Measurements from ENCODE around the gene C1orf198.

C1orf198 gene

GRCh38 chr1:230832476-230832875 is 35.8 kb downstream of the C1orf198 start:
- no peak for DNase-seq (ENCODE audit: low read depth)

- no peak for DNase-seq (ENCODE audit: low read depth)
Observed at GRCh38 chr1:230831771-230832170, 36.5 kb downstream of the C1orf198 start.

DNA sequence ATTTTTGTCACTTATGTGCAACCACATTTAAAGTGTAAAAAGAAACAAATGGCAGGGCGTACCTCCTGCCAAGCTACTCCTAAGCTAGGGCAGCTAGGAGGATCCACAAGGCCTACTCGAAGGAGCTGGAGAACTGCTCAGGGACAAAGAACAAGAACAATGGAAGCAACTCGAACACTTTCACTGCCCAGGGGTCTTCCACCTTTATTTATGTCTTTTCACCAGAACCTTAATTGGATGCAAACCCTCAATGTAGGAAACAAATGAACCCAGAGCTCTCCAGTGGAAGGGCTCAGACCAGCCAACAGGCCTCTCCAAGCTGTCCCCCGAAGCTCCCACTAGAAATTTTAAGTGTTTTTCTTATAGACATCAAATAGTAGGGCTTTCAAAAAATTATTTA is 39.9 kb downstream of the C1orf198 start:
- no peak for DNase-seq (ENCODE audit: low read depth)

DNA sequence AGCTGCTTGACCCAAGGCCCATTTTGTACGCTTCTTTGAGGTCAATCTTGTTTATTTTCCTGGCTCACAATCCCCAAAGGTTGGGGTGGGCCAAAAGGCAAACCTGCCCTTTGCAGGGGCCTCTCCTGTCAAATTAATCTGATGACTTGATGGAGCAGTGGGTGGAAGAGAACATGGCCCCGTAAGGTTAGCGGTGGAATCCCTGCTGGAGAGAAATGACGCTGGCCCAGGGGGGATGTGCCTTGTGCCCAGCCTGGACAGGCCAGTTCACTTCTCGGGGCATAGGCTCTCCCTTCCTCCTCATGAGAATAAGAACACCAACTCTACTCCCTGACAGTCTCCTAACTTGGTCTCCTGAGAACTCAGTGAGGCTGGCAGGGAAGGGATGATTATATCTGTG is 40.5 kb downstream of the C1orf198 start:
- no peak for DNase-seq (ENCODE audit: low read depth)

GRCh38 chr1:230827081-230827681 is 41.1 kb downstream of the C1orf198 start:
- no peak for DNase-seq (ENCODE audit: low read depth)

- no peak for DNase-seq (ENCODE audit: low read depth)
Observed at GRCh38 chr1:230826166-230826875, 42.0 kb downstream of the C1orf198 start.

- no peak for DNase-seq (ENCODE audit: low read depth)
Observed at GRCh38 chr1:230825761-230826160, 42.6 kb downstream of the C1orf198 start.

- DNase-seq (ENCODE audit: low read depth) = no peak
Observed at GRCh38 chr1:230824919-230825721, 43.2 kb downstream of the C1orf198 start.

- DNase-seq (ENCODE audit: low read depth) = no peak
Observed at GRCh38 chr1:230824551-230824918, 43.8 kb downstream of the C1orf198 start.

DNA sequence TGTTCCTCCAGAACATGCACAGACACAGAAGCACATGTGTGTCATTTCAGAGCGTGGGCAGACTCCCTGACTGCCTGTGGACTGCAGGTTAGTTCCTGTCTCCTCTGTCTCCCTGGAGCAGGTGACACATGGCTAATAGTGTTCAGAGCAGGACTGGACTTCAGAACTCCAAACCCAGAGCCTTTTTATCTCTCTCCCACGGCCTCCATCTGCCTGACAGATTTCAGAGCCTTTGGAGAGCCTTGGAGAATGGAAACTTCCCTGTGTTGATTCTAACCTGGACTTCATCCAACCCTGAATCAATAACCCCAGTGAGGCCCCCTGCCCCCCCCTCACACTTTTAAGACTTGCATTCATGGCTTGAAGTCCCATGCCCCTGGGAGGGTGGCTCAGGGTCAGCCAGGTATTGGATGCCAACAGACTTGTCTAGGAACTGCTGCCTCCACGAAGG is 44.4 kb downstream of the C1orf198 start:
- no peak for DNase-seq (ENCODE audit: low read depth)

GRCh38 chr1:230823426-230823825 is 44.9 kb downstream of the C1orf198 start:
- DNase-seq (ENCODE audit: low read depth) = no peak

GRCh38 chr1:230822092-230822581 is 46.2 kb downstream of the C1orf198 start:
- DNase-seq (ENCODE audit: low read depth) = no peak

DNA sequence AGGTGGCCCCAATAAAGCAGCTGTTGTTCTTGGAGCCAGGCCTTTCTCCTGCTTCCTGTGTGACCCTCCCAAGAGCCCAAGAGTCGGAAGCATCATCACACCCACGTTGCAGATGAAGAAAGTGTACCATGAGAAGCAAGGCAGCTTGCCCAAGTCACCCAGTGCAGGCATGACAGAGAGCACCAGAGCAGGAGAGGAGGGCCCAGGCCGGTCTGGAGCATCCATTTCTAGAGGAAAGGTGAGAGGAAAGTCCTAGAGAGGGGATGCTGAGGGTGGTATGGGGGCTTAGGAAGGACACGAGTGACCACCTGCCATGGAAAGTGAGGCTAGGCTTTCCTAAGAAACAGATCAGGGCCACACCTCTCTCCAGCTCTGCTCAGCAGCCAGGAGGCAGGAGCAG is 47.0 kb downstream of the C1orf198 start:
- DNase-seq (ENCODE audit: low read depth) = no peak

DNA sequence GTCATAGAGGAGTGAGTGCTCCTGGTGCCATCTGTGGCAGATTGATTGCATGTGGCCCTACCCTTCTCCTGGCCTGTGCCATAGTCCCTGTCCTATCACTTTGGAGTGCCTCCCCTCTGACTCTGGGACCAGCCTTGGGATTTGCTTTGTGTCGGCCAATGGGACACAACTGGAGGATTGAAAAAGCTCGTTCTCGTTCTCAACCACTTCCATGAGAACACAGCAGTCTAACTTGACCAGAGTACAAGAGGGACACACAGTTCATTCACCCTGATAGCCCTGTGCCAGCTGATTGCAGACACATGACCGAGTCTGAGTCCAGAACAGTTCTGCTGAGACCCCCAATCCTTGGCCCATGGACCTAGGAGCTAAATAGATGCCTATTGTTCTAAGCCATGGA is 47.8 kb downstream of the C1orf198 start:
- DNase-seq (ENCODE audit: low read depth) = no peak

- no peak for DNase-seq (ENCODE audit: low read depth)
Observed at GRCh38 chr1:230819976-230820375, 48.3 kb downstream of the C1orf198 start.

DNA sequence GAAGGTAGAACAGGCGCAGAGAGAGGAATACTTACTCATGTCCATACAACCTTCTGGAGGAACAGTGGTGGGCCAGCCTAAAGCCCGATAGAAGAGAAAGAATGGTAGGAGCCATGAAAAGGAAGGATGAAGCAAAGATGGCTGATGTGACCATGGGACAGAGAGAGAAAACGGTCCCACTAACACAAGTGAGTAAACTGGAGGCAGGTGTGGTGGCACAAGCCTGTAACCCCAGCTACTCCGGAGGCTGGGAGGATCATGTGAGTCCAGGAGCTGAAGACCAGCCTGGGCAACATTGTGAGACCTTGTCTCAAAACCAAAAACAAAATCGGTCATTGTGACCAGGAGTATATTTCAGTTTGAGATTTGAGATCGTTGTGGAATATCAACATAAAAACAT is 49.4 kb downstream of the C1orf198 start:
- no peak for DNase-seq (ENCODE audit: low read depth)

DNA sequence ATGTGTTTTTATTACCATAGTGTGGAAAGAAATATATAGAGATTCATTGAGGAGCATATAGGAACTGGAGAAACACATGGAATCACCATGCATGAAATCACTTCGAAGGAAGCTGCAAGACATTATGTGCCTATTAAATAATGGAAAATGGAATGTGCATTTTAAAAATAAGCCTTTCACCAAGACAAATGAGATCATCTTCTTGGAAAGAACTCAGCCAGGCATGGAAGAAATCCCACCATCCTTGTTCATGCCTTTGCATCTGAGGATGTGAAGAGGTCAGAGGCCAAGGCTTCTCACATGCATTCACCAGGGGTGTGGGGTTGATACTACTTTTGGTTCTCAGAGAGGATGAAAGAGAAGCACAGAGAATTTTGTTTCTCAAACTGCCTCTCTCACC is 50.0 kb downstream of the C1orf198 start:
- no peak for DNase-seq (ENCODE audit: low read depth)

DNA sequence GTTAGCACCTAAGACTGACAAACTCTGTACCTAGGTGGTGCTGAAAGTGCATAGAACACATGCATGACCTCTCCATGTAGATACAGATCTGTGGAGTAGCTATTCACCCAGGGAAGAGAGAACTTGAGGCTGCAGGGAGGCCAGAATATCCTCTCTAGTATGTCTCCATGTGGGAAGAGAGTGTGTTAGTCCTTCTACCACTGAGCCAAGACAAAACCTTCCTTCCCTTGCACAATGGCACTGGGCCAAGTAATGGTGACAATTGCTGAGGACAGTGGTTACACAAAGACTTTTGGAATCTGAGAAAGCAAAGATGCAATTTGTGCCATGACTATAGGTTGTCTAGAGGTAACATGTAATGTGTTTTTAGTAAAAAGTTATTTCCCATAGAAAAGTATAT is 52.3 kb downstream of the C1orf198 start:
- DNase-seq (ENCODE audit: low read depth) = no peak

GRCh38 chr1:230814949-230815692 is 53.2 kb downstream of the C1orf198 start:
- DNase-seq (ENCODE audit: low read depth) = no peak

- DNase-seq (ENCODE audit: low read depth) = no peak
Observed at GRCh38 chr1:230812568-230812967, 55.8 kb downstream of the C1orf198 start.

- no peak for DNase-seq (ENCODE audit: low read depth)
Observed at GRCh38 chr1:230809256-230809990, 58.9 kb downstream of the C1orf198 start.
